Suprapubic skin (tissue), 4 donors: ENCODE results near the gene BARD1. TPM values are rescaled to one million over a fixed set of nuclear protein-coding genes. Genes with fewer than 3 reads are reported as not detected.
"Not testable (repeated sequence)": the region's sequence is repeated elsewhere in the genome, so short reads cannot be mapped to it uniquely, and the experiment has no call there.

Source experiments
- DNase-seq, 2 donors: peaks; one replicate each; pipeline ENCODE4 v3.0.0-alpha.2; 2019; ENCODE audit warnings: low spot score in 2 of 2
- H3K27ac ChIP-seq: fragments of 200-600 bp; sonication (generic); one replicate; pipeline ENCODE4 v1.5.1; 2019
- H3K27me3 ChIP-seq: fragments of 200-600 bp; sonication (generic); one replicate; pipeline ENCODE4 v1.5.1; 2019
- H3K36me3 ChIP-seq: fragments of 200-600 bp; sonication (generic); one replicate; pipeline ENCODE4 v1.5.1; 2019
- H3K4me1 ChIP-seq: fragments of 200-600 bp; sonication (generic); one replicate; pipeline ENCODE4 v1.5.1; 2019
- H3K4me3 ChIP-seq: fragments of 200-600 bp; sonication (generic); one replicate; pipeline ENCODE4 v1.5.1; 2019; ENCODE audit warnings: mild to moderate bottlenecking
- H3K9me3 ChIP-seq: fragments of 200-600 bp; sonication (generic); one replicate; pipeline ENCODE4 v1.5.1; 2019
- CTCF ChIP-seq, 2 donors: fragments of 200-600 bp in 1 of 2; fragments of 450-650 bp in 1 of 2; sonication (generic) in 1 of 2; IDR thresholded peaks; one replicate each; pipeline ENCODE4 v1.5.1; 2016 to 2019; ENCODE audit warnings: antibody characterized with exemption in 2 of 2, mild to moderate bottlenecking in 1 of 2, moderate library complexity in 1 of 2
- EP300 ChIP-seq: sonication (generic); formaldehyde crosslinking; IDR thresholded peaks from one replicate; pipeline ENCODE4 v1.6.1; 2017; ENCODE audit warnings: antibody characterized with exemption
- POLR2A ChIP-seq, 2 donors: fragments of 450-650 bp; IDR thresholded peaks; one replicate each; pipeline ENCODE4 v1.6.1; 2017; ENCODE audit warnings: antibody characterized with exemption in 2 of 2, mild to moderate bottlenecking in 2 of 2, moderate library complexity in 2 of 2
- POLR2AphosphoS5 ChIP-seq, 3 donors: sonication (generic); formaldehyde crosslinking; IDR thresholded peaks; one replicate each; pipeline ENCODE4 v1.6.1; 2017; ENCODE audit warnings: antibody characterized with exemption in 3 of 3
- WGBS: methylation state at CpG from one replicate; pipeline ENCODE4 v1.1.5; 2018; 5-methylcytosine and 5-hydroxymethylcytosine counted together
- total RNA-seq, 4 donors: library from RNA; depleted of rRNA; stranded (reverse); fragments of >200 nt; gene quantifications; one replicate each; pipeline ENCODE4 v1.1.0, GENCODE V29; 2016

The BARD1 gene
- total RNA-seq, 4 donors from 2014 or later = 26.2 to 75.9 (median 32.3) TPM

GRCh38 chr2:214724741-214725140 is 84.7 kb downstream of the BARD1 start:
- Histone ChIP-seq H3K4me3 (no peak overlapping the region), H3K27ac (no peak overlapping the region), H3K36me3 (peaks cover 12% of the 10 kb centered on the region), H3K27me3 (no peaks in the 10 kb centered on the region), H3K9me3 (no peaks in the 10 kb centered on the region), H3K4me1 (no peaks in the 10 kb centered on the region)
- TF ChIP-seq CTCF (IDR thresholded peaks at IDR 0.05) (no peak), POLR2A (IDR thresholded peaks at IDR 0.05) (no peak), EP300 (no peak), POLR2AphosphoS5 (IDR thresholded peaks at IDR 0.05) (no peak)
- DNase-seq = no peak
- WGBS = 94% methylated on average over 1 of the region's 1 CpG

- DNase-seq, H3K4me3 ChIP-seq, H3K27ac ChIP-seq, H3K36me3 ChIP-seq, H3K27me3 ChIP-seq, H3K4me1 ChIP-seq, H3K9me3 ChIP-seq: not testable (repeated sequence)
- 97% methylated on average over 3 of the region's 3 CpGs for WGBS
Measured at GRCh38 chr2:214717837-214718236, 91.6 kb downstream of the BARD1 start.

GRCh38 chr2:214716811-214717560 is 92.5 kb downstream of the BARD1 start:
- 94% methylated on average over 12 of the region's 12 CpGs for WGBS
- H3K4me1 ChIP-seq = no peaks in the 10 kb centered on the region
- no peak overlapping the region for H3K4me3 ChIP-seq
- H3K36me3 ChIP-seq = no peaks in the 10 kb centered on the region
- TF ChIP-seq POLR2AphosphoS5 (IDR thresholded peaks at IDR 0.05) (no peak), POLR2A (IDR thresholded peaks at IDR 0.05) (no peak), CTCF (IDR thresholded peaks at IDR 0.05) (no peak)
- no peaks in the 10 kb centered on the region for H3K27me3 ChIP-seq
- no peak overlapping the region for H3K27ac ChIP-seq
- H3K9me3 ChIP-seq = no peaks in the 10 kb centered on the region
- peak in 1 of 2 donors; percentile 47 for DNase-seq

- Histone ChIP-seq H3K9me3 (no peaks in the 10 kb centered on the region), H3K36me3 (no peaks in the 10 kb centered on the region), H3K27ac (no peak overlapping the region), H3K4me1 (no peaks in the 10 kb centered on the region), H3K27me3 (no peaks in the 10 kb centered on the region), H3K4me3 (no peak overlapping the region)
- WGBS = 0% methylated on average over 1 of the region's 1 CpG
- DNase-seq = no peak
- TF ChIP-seq POLR2AphosphoS5 (IDR thresholded peaks at IDR 0.05) (no peak), CTCF (IDR thresholded peaks at IDR 0.05) (no peak), POLR2A (IDR thresholded peaks at IDR 0.05) (no peak), EP300 (no peak)
Measured at GRCh38 chr2:214715025-214715424, 94.5 kb downstream of the BARD1 start.

GRCh38 chr2:214713080-214713830 is 96.2 kb downstream of the BARD1 start:
- Histone ChIP-seq H3K4me3 (no peak overlapping the region), H3K4me1 (no peaks in the 10 kb centered on the region), H3K36me3 (no peaks in the 10 kb centered on the region), H3K9me3 (no peaks in the 10 kb centered on the region), H3K27me3 (no peaks in the 10 kb centered on the region), H3K27ac (no peak overlapping the region)
- no peak for TF ChIP-seq EP300
- TF ChIP-seq POLR2A (IDR thresholded peaks at IDR 0.05) = no peak
- TF ChIP-seq CTCF (IDR thresholded peaks at IDR 0.05) = no peak
- TF ChIP-seq POLR2AphosphoS5 (IDR thresholded peaks at IDR 0.05) = no peak
- 46% methylated on average over 8 of the region's 8 CpGs for WGBS
- no peak for DNase-seq
